PC-9 (cell line): Measurements from ENCODE around the gene HMGXB4. TPM values are rescaled to one million over a fixed set of nuclear protein-coding genes. Genes with fewer than 3 reads are reported as not detected.

ENCODE experiments used
- BruUV-seq: library from RNA; stranded (reverse); fragments of 400-500 nt; replicated peaks from 2 replicates; lab custom pipeline; 2021; lab: Mats Ljungman, UMichigan
- CTCF ChIA-PET: fragments of 300-600 bp; sonication (Branson Sonifier 250); formaldehyde crosslinking; loops from one replicate; lab custom pipeline; 2022; ENCODE audit warnings: antibody characterized with exemption; lab: Charles Lee
- POLR2A ChIA-PET: fragments of 300-600 bp; sonication (Branson Sonifier 250); formaldehyde crosslinking; loops from one replicate; lab custom pipeline; 2022; ENCODE audit warnings: antibody characterized with exemption; ENCODE audit not compliant: unreplicated experiment; lab: Charles Lee
- DNase-seq, 2 experiments: peaks; one replicate each; pipeline versions ENCODE4 v3.0.0 to v3.0.0-alpha.2; 2015 to 2022; ENCODE audit warnings: mixed read lengths in 1 of 2
- H2AFZ ChIP-seq: fragments of 200-600 bp; sonication (generic); 2 replicates; pipeline ENCODE4 v1.8.1; 2017; ENCODE audit warnings: antibody characterized with exemption
- H3F3A ChIP-seq: fragments of 200-600 bp; sonication (generic); 2 replicates; pipeline ENCODE4 v1.8.1; 2017; ENCODE audit warnings: antibody characterized with exemption, mild to moderate bottlenecking, low read depth; ENCODE audit not compliant: insufficient read depth
- H3K27ac ChIP-seq: fragments of 200-600 bp; sonication (generic); 2 replicates; pipeline ENCODE4 v1.6.1; 2016; ENCODE audit warnings: mixed run types
- H3K27me3 ChIP-seq: fragments of 200-600 bp; sonication (generic); 2 replicates; pipeline ENCODE4 v1.6.1; 2016; ENCODE audit warnings: low read depth, mixed run types; ENCODE audit not compliant: insufficient read depth
- H3K36me3 ChIP-seq: fragments of 200-600 bp; sonication (generic); 2 replicates; pipeline ENCODE4 v1.6.1; 2016; ENCODE audit warnings: low read depth, mixed run types
- H3K4me1 ChIP-seq: fragments of 200-600 bp; sonication (generic); replicated peaks from 2 replicates; pipeline ENCODE4 v1.6.1; 2016; ENCODE audit warnings: mixed run types; ENCODE audit not compliant: insufficient read depth
- H3K4me2 ChIP-seq: fragments of 200-600 bp; sonication (generic); 2 replicates; pipeline ENCODE4 v1.6.1; 2017; ENCODE audit warnings: mixed run types
- H3K4me3 ChIP-seq: fragments of 200-600 bp; sonication (generic); 2 replicates; pipeline ENCODE4 v1.6.1; 2016; ENCODE audit warnings: mixed run types
- H3K79me2 ChIP-seq: fragments of 200-600 bp; sonication (generic); 2 replicates; pipeline ENCODE4 v1.6.1; 2017; ENCODE audit warnings: low read depth, mixed run types
- H3K9me2 ChIP-seq: fragments of 200-600 bp; sonication (generic); 2 replicates; pipeline ENCODE4 v1.8.1; 2017; ENCODE audit warnings: mild to moderate bottlenecking; ENCODE audit not compliant: insufficient read depth
- H3K9me3 ChIP-seq: fragments of 200-600 bp; sonication (generic); 2 replicates; pipeline ENCODE4 v1.8.1; 2016; ENCODE audit warnings: low read depth; ENCODE audit not compliant: insufficient read depth
- H4K20me1 ChIP-seq: fragments of 200-600 bp; sonication (generic); 2 replicates; pipeline ENCODE4 v1.8.1; 2017; ENCODE audit not compliant: insufficient read depth
- EZH2 ChIP-seq: fragments of 200-600 bp; sonication (generic); IDR thresholded peaks from 2 replicates; pipeline ENCODE4 v1.8.0; 2017; ENCODE audit warnings: antibody characterized with exemption, low read depth
- intact Hi-C: fragments of 100-400 bp; cut with micrococcal nuclease; formaldehyde crosslinking; loops from one replicate; pipeline ENCODE4 v1.10.0; 2022; ENCODE audit not compliant: unreplicated experiment
- total RNA-seq: library from RNA; stranded (reverse); gene quantifications from 2 replicates; pipeline ENCODE4 v1.2.3, GENCODE V29; 2021
- TF ChIP-seq, protein P1 (sequence below): fragments of 200-600 bp; sonication (generic); conservative IDR thresholded peaks from 2 replicates; pipeline ENCODE4 v1.6.1; 2017; ENCODE audit warnings: mixed run types, antibody characterized with exemption, mild to moderate bottlenecking, moderate library complexity

Gene HMGXB4
- total RNA-seq, 1 experiment from 2014 or later, result 29.2 TPM

GRCh38 chr22:35324762-35325161, 67.5 kb downstream of the HMGXB4 start:
- H3K36me3 ChIP-seq, result peaks cover 26% of the 10 kb centered on the region; the same call in 1 of the 2 replicates
- no peak overlapping the region for H3K4me3 ChIP-seq
- intact Hi-C loops, result no loop called here
- ChIA-PET CTCF (no interaction called here), POLR2A (no interaction called here)
- no peaks in the 10 kb centered on the region for H3K27me3 ChIP-seq
- no peaks in the 10 kb centered on the region for H3K9me2 ChIP-seq
- H3K27ac ChIP-seq, result no peak overlapping the region
- BruUV-seq, result no TSS peak
- no peaks in the 10 kb centered on the region for H3K4me1 ChIP-seq
- TF ChIP-seq, protein P1, sequence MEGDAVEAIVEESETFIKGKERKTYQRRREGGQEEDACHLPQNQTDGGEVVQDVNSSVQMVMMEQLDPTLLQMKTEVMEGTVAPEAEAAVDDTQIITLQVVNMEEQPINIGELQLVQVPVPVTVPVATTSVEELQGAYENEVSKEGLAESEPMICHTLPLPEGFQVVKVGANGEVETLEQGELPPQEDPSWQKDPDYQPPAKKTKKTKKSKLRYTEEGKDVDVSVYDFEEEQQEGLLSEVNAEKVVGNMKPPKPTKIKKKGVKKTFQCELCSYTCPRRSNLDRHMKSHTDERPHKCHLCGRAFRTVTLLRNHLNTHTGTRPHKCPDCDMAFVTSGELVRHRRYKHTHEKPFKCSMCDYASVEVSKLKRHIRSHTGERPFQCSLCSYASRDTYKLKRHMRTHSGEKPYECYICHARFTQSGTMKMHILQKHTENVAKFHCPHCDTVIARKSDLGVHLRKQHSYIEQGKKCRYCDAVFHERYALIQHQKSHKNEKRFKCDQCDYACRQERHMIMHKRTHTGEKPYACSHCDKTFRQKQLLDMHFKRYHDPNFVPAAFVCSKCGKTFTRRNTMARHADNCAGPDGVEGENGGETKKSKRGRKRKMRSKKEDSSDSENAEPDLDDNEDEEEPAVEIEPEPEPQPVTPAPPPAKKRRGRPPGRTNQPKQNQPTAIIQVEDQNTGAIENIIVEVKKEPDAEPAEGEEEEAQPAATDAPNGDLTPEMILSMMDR, result no peak
- H2AFZ ChIP-seq, result no peak overlapping the region
- H4K20me1 ChIP-seq, result no peaks in the 10 kb centered on the region
- no peak overlapping the region for H3K4me2 ChIP-seq
- 0 out of 2 replicates have a peak, but pooled peaks cover 11% of the 10 kb centered on the region for H3F3A ChIP-seq
- no peaks in the 10 kb centered on the region for H3K79me2 ChIP-seq
- no peak for DNase-seq
- H3K9me3 ChIP-seq, result no peaks in the 10 kb centered on the region

DNA sequence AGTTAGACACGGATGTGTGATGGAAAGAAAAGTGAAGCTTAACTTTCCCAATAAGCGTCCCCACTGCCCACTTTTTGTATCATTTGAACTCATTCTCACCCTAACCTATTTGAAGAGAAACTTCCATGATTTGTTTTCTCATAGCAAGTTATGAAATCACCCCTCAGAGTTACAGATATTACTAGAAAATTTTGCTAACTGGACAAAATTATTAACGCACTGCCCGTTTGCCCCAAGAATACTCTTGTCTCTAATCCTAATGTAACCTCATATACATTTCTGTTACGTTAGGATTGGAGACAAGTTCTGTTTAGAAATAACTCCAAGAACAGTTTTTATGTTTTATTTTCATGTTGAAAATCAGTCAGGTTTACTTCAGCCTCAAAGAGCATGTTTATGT, 67.9 kb downstream of the HMGXB4 start:
- TF ChIP-seq EZH2, result no peak
- TF ChIP-seq, protein P1, result no peak
- H4K20me1 ChIP-seq, result no peaks in the 10 kb centered on the region
- no peaks in the 10 kb centered on the region for H3K9me2 ChIP-seq
- no TSS peak for BruUV-seq
- ChIA-PET CTCF (no interaction called here), POLR2A (no interaction called here)
- no peaks in the 10 kb centered on the region for H3K4me1 ChIP-seq
- intact Hi-C loops, result no loop called here
- no peaks in the 10 kb centered on the region for H3K27me3 ChIP-seq
- H2AFZ ChIP-seq, result no peak overlapping the region
- peaks cover 26% of the 10 kb centered on the region; the same call in 1 of the 2 replicates for H3K36me3 ChIP-seq
- H3K4me2 ChIP-seq, result no peak overlapping the region
- H3F3A ChIP-seq, result peaks cover 13% of the 10 kb centered on the region; the same call in 1 of the 2 replicates
- H3K4me3 ChIP-seq, result no peak overlapping the region
- H3K79me2 ChIP-seq, result no peaks in the 10 kb centered on the region
- no peaks in the 10 kb centered on the region for H3K9me3 ChIP-seq
- no peak overlapping the region for H3K27ac ChIP-seq
- no peak for DNase-seq

- H3K4me1 ChIP-seq, result no peaks in the 10 kb centered on the region
- H3K36me3 ChIP-seq, result peaks cover 26% of the 10 kb centered on the region; the same call in 1 of the 2 replicates
These were observed 69.7 kb downstream of the HMGXB4 start for GRCh38 chr22:35326854-35327562.

More at GRCh38 chr22:35326854-35327562, 69.7 kb downstream of the HMGXB4 start:
- DNase-seq, result no peak
- no peaks in the 10 kb centered on the region for H4K20me1 ChIP-seq
- H2AFZ ChIP-seq, result no peak overlapping the region
- no peaks in the 10 kb centered on the region for H3K27me3 ChIP-seq
- no peak overlapping the region for H3K4me2 ChIP-seq
- H3F3A ChIP-seq, result peaks cover 13% of the 10 kb centered on the region; the same call in 1 of the 2 replicates
- H3K4me3 ChIP-seq, result no peak overlapping the region
- no peaks in the 10 kb centered on the region for H3K9me2 ChIP-seq
- intact Hi-C loops, result no loop called here
- no peaks in the 10 kb centered on the region for H3K79me2 ChIP-seq
- POLR2A ChIA-PET, result no interaction called here
- no peak for TF ChIP-seq EZH2
- TF ChIP-seq, protein P1, result no peak
- no TSS peak for BruUV-seq
- H3K9me3 ChIP-seq, result no peaks in the 10 kb centered on the region
- CTCF ChIA-PET, result interaction anchor here (0.7 kb wide), 1 partner anchor 180 kb away, joined by 4 read pairs; no protein-coding TSS in a partner anchor
- no peak overlapping the region for H3K27ac ChIP-seq
